ENCODE results near the gene FAM20A. TPM values are rescaled to one million over a fixed set of nuclear protein-coding genes. Genes with fewer than 3 reads are reported as not detected.

The FAM20A gene
- total and polyA plus RNA-seq, 2 donors (not counting 1 experiment from before 2014, with no cell fraction given), result 0.96 to 14.9 TPM

DNA sequence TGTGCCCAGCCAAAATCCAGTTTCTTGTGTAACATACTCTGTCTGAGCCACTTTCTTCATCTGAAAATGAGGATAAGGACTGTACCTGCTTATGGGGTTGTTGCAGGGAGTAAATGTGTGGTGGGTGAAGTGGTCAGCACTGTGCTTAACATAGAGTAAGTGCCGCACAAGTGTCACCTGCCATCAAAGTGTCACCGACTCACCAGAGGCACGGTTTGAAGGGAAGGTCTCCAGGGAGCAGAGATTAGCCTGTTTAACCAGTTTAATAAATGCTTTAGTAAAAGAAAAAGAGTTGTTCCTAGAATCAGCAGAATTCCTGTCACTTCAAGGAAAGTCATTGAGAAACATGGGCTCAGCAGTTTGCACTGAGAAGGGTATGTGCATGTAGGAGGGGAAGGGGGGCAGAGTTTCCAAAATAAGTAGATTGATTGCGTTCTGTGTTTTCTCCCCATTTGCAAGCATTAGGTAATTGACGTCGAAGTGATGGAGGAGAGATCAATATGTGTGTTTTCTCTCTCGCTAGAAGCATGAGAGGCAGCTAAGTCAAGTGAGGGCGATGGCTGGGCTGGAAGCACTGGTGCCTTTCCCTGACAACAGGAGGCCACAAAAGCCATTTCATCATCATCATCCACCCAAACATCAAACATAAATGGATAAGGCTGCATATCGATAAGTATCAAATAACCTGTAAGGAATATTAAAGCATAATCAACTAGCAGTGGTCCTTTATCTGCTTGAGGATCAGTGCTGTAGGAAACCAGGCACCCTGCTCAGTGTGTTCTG, 19.1 kb downstream of the FAM20A start:
- Histone ChIP-seq H3K27me3 (ENCODE audit: control insufficient read depth, insufficient read depth, low read length) (no peaks in the 10 kb centered on the region), H3K9me3 (ENCODE audit: control insufficient read depth, insufficient read depth, low read depth, low read length) (no peaks in the 10 kb centered on the region), H3K9ac (ENCODE audit: insufficient read depth, low read length) (no peak overlapping the region), H3K36me3 (ENCODE audit: control insufficient read depth, insufficient read depth, low read length) (no peaks in the 10 kb centered on the region), H3K4me3 (replicated peaks in 1 of 4; ENCODE audit: control extremely low read depth in 1 of 4, insufficient read depth in 1 of 4, low read depth in 3 of 4, low read length in 4 of 4) (no peak overlapping the region), H2AFZ (ENCODE audit: low read length) (no peak overlapping the region), H4K20me1 (ENCODE audit: control insufficient read depth, extremely low read depth, insufficient read depth, low read length) (no peaks in the 10 kb centered on the region), H3K27ac (ENCODE audit: insufficient read depth, low read length) (no peak overlapping the region), H3K4me1 (ENCODE audit: control insufficient read depth, extremely low read depth, insufficient read depth, low read length) (no peaks in the 10 kb centered on the region), H3K79me2 (ENCODE audit: control insufficient read depth, insufficient read depth, low read length) (no peaks in the 10 kb centered on the region), H3K4me2 (ENCODE audit: extremely low read depth, insufficient read depth, low read length) (no peak overlapping the region)
- DNase-seq (ENCODE audit: low read depth in 2 of 2), result no peak
- no peak for TF ChIP-seq EZH2 (IDR thresholded peaks at IDR 0.05; ENCODE audit: low read length, missing control alignments)
- TF ChIP-seq, protein P1, sequence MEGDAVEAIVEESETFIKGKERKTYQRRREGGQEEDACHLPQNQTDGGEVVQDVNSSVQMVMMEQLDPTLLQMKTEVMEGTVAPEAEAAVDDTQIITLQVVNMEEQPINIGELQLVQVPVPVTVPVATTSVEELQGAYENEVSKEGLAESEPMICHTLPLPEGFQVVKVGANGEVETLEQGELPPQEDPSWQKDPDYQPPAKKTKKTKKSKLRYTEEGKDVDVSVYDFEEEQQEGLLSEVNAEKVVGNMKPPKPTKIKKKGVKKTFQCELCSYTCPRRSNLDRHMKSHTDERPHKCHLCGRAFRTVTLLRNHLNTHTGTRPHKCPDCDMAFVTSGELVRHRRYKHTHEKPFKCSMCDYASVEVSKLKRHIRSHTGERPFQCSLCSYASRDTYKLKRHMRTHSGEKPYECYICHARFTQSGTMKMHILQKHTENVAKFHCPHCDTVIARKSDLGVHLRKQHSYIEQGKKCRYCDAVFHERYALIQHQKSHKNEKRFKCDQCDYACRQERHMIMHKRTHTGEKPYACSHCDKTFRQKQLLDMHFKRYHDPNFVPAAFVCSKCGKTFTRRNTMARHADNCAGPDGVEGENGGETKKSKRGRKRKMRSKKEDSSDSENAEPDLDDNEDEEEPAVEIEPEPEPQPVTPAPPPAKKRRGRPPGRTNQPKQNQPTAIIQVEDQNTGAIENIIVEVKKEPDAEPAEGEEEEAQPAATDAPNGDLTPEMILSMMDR (conservative IDR thresholded peaks at IDR 0.05 in 1 of 2, IDR thresholded peaks at IDR 0.05 in 1 of 2; ENCODE audit: low read depth in 1 of 2, low read length in 2 of 2), result no peak

DNA sequence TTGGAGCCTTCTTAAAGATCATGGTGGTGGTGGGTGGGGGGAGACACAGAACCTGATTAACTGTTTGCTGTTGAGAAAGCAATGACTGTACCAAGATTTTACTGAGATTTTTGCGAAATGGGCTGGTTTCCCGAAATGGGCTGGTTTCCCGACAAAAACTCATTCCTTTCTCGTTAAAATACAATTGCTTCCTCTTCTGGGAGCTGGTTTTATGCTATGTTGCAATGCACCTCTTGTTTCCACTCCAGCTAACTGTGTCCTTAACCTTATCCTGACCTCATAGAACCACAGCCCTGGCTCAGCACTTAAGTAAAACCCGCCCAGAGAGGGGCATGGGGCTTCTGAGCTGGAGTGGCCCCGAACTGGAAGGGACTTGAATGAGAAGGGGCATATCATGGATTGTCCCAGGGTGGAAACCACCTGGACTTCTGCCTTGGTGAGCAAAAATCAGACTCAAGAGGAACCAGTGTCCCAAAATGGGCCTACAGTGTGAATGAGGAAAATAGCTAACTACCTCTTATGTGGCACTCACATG, 20.9 kb downstream of the FAM20A start:
- no peaks in the 10 kb centered on the region for H3K79me2 ChIP-seq (ENCODE audit: control insufficient read depth, insufficient read depth, low read length)
- H3K4me2 ChIP-seq (ENCODE audit: extremely low read depth, insufficient read depth, low read length), result no peak overlapping the region
- no peak overlapping the region for H3K9ac ChIP-seq (ENCODE audit: insufficient read depth, low read length)
- no peak for TF ChIP-seq EZH2 (IDR thresholded peaks at IDR 0.05; ENCODE audit: low read length, missing control alignments)
- TF ChIP-seq, protein P1 (conservative IDR thresholded peaks at IDR 0.05 in 1 of 2, IDR thresholded peaks at IDR 0.05 in 1 of 2; ENCODE audit: low read depth in 1 of 2, low read length in 2 of 2), result no peak
- H2AFZ ChIP-seq (ENCODE audit: low read length), result no peak overlapping the region
- H3K27me3 ChIP-seq (ENCODE audit: control insufficient read depth, insufficient read depth, low read length), result no peaks in the 10 kb centered on the region
- no peaks in the 10 kb centered on the region for H4K20me1 ChIP-seq (ENCODE audit: control insufficient read depth, extremely low read depth, insufficient read depth, low read length)
- H3K4me1 ChIP-seq (ENCODE audit: control insufficient read depth, extremely low read depth, insufficient read depth, low read length), result peaks cover 3% of the 10 kb centered on the region
- DNase-seq (ENCODE audit: low read depth in 2 of 2), result peak; percentile 47 to 95
- peak overlapping the region; percentile 39 for H3K27ac ChIP-seq (ENCODE audit: insufficient read depth, low read length)
- H3K36me3 ChIP-seq (ENCODE audit: control insufficient read depth, insufficient read depth, low read length), result no peaks in the 10 kb centered on the region
- no peaks in the 10 kb centered on the region for H3K9me3 ChIP-seq (ENCODE audit: control insufficient read depth, insufficient read depth, low read depth, low read length)
- no peak overlapping the region for H3K4me3 ChIP-seq (replicated peaks in 1 of 4; ENCODE audit: control extremely low read depth in 1 of 4, insufficient read depth in 1 of 4, low read depth in 3 of 4, low read length in 4 of 4)

DNA sequence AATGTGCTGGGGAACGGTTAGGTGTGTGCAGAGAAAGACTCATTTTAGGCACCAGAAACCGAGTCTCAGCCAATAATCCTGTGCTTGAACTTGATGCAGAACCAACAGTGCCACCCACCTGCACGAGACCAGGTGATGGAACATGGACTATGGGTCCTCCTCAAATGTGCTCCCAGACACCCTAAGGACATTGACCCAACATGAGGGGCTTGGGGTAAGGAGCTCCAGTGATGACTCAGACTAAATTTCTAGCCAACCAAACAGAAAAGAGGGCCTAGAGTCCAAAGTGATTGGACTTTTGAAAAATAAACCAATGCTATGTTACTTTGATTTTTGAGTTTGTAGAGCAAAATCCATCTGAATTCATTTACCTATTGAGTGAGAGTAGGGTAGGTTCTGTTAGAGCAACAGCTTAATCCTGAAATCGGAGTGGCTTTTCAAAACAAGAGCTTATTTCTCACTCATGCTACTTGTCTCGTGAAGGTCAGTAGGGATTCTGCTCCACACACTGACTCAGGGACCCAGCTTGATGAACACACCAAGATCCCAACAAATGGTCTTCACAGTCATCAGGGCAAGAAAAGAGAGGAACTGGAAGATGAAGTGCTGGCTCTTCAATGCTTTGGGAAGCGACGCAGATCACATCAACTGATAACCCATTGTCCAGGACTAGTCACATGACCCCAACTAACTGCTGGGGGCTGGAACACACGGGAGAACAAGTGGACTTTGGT, 21.8 kb downstream of the FAM20A start:
- no peak overlapping the region for H3K4me2 ChIP-seq (ENCODE audit: extremely low read depth, insufficient read depth, low read length)
- H3K4me3 ChIP-seq (replicated peaks in 1 of 4; ENCODE audit: control extremely low read depth in 1 of 4, insufficient read depth in 1 of 4, low read depth in 3 of 4, low read length in 4 of 4), result no peak overlapping the region
- no peaks in the 10 kb centered on the region for H3K36me3 ChIP-seq (ENCODE audit: control insufficient read depth, insufficient read depth, low read length)
- no peaks in the 10 kb centered on the region for H4K20me1 ChIP-seq (ENCODE audit: control insufficient read depth, extremely low read depth, insufficient read depth, low read length)
- no peak overlapping the region for H2AFZ ChIP-seq (ENCODE audit: low read length)
- H3K79me2 ChIP-seq (ENCODE audit: control insufficient read depth, insufficient read depth, low read length), result no peaks in the 10 kb centered on the region
- no peak for TF ChIP-seq EZH2 (IDR thresholded peaks at IDR 0.05; ENCODE audit: low read length, missing control alignments)
- TF ChIP-seq, protein P1 (conservative IDR thresholded peaks at IDR 0.05 in 1 of 2, IDR thresholded peaks at IDR 0.05 in 1 of 2; ENCODE audit: low read depth in 1 of 2, low read length in 2 of 2), result no peak
- no peak for DNase-seq (ENCODE audit: low read depth in 2 of 2)
- no peak overlapping the region for H3K9ac ChIP-seq (ENCODE audit: insufficient read depth, low read length)
- H3K27ac ChIP-seq (ENCODE audit: insufficient read depth, low read length), result peak overlapping the region; percentile 34
- peaks cover 3% of the 10 kb centered on the region for H3K4me1 ChIP-seq (ENCODE audit: control insufficient read depth, extremely low read depth, insufficient read depth, low read length)
- H3K27me3 ChIP-seq (ENCODE audit: control insufficient read depth, insufficient read depth, low read length), result no peaks in the 10 kb centered on the region
- H3K9me3 ChIP-seq (ENCODE audit: control insufficient read depth, insufficient read depth, low read depth, low read length), result no peaks in the 10 kb centered on the region

Measured in fibroblast of lung (primary cell).